ENCODE data around the gene NMRK1. TPM values are rescaled to one million over a fixed set of nuclear protein-coding genes. Genes with fewer than 3 reads are reported as not detected.

NMRK1 gene
- polyA plus RNA-seq, 1 of the 3 experiments (the other 2 are of a cell fraction): 8.4 TPM

GRCh38 chr9:75027187-75028107, 60.5 kb downstream of the NMRK1 start (continued):
- TF ChIP-seq IRF3 (IDR thresholded peaks at IDR 0.05; ENCODE audit: low read depth, low read length) (no peak), FOXM1 (IDR thresholded peaks at IDR 0.05; ENCODE audit: low read depth) (no peak)

DNA sequence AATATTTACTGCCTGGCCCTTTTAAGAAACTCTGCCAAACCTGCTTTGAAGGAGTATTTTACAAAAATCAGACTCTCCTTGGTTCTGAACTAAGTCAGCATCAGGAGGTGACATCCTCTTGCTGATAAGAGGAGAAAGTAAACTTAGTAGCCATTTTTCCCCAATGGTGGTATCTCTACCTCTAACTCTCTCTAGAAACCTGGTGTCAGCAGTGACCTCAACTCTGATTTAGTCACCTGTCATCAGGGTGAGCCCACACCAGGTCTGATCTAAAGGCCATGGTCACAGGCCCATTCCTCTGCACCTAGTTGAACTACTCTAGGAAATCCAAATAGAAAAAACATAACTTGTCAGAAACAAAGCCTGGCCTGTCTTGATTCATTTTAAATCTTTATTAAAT, 64.1 kb downstream of the NMRK1 start:
- CTCF ChIA-PET: interaction anchor here (1.5 kb wide), 1 partner anchor 246 kb away, joined by 4 read pairs; no protein-coding TSS in a partner anchor
- Histone ChIP-seq H3K9me3 (no peaks in the 10 kb centered on the region), H3K4me1 (ENCODE audit: control insufficient read depth in 1 of 2, insufficient read depth in 2 of 2, low read depth in 1 of 2, low read length in 1 of 2) (peaks cover 0 to 11% of the 10 kb centered on the region in 2 experiments; a peak in 2 of 4 replicates), H3K4me3 (ENCODE audit: low read depth in 2 of 2, low read length in 1 of 2) (no peak overlapping the region), H3K36me3 (replicated peaks in 1 of 2; ENCODE audit: control insufficient read depth in 1 of 2, insufficient read depth in 2 of 2, low read length in 1 of 2) (peaks cover 0 to 4% of the 10 kb centered on the region in 2 experiments), H3K27me3 (ENCODE audit: insufficient read depth) (no peaks in the 10 kb centered on the region), H3F3A (replicated peaks; ENCODE audit: insufficient read depth) (no peaks in the 10 kb centered on the region), H4K20me1 (ENCODE audit: insufficient read depth) (no peaks in the 10 kb centered on the region), H3K9me2 (no peaks in the 10 kb centered on the region), H3K79me2 (ENCODE audit: insufficient read depth) (peaks cover 55% of the 10 kb centered on the region), H3K4me2 (no peak overlapping the region), H3K27ac (ENCODE audit: low read depth in 2 of 2, low read length in 1 of 2) (no peak overlapping the region), H2AFZ (ENCODE audit: low read depth) (no peak overlapping the region), H3K9ac (no peak overlapping the region)
- DNase-seq: no peak
- no peak for TF ChIP-seq RAD21 (IDR thresholded peaks at IDR 0.05; ENCODE audit: low read length)
- TF ChIP-seq, protein P1, sequence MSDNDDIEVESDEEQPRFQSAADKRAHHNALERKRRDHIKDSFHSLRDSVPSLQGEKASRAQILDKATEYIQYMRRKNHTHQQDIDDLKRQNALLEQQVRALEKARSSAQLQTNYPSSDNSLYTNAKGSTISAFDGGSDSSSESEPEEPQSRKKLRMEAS (IDR thresholded peaks at IDR 0.05; ENCODE audit: low read depth): no peak
- TF ChIP-seq, protein P2, sequence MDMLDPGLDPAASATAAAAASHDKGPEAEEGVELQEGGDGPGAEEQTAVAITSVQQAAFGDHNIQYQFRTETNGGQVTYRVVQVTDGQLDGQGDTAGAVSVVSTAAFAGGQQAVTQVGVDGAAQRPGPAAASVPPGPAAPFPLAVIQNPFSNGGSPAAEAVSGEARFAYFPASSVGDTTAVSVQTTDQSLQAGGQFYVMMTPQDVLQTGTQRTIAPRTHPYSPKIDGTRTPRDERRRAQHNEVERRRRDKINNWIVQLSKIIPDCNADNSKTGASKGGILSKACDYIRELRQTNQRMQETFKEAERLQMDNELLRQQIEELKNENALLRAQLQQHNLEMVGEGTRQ (IDR thresholded peaks at IDR 0.05; ENCODE audit: borderline replicate concordance, low read depth, low read length): no peak
- TF ChIP-seq POLR2AphosphoS5 (IDR thresholded peaks at IDR 0.05; ENCODE audit: low read depth, low read length): no peak
- no peak for TF ChIP-seq JUND (IDR thresholded peaks at IDR 0.05)
- no peak for TF ChIP-seq EZH2phosphoT487 (IDR thresholded peaks at IDR 0.05; ENCODE audit: borderline replicate concordance, low read depth)
- no peak for TF ChIP-seq CTCF (IDR thresholded peaks at IDR 0.05)
- POLR2A ChIA-PET: no interaction called here

- Histone ChIP-seq H2AFZ (ENCODE audit: low read depth) (no peak overlapping the region), H3K27ac (ENCODE audit: low read depth in 2 of 2, low read length in 1 of 2) (no peak overlapping the region), H3K9me3 (no peaks in the 10 kb centered on the region), H3K79me2 (ENCODE audit: insufficient read depth) (peaks cover 42% of the 10 kb centered on the region), H3K4me2 (no peak overlapping the region), H3K4me1 (ENCODE audit: control insufficient read depth in 1 of 2, insufficient read depth in 2 of 2, low read depth in 1 of 2, low read length in 1 of 2) (no peaks in the 10 kb centered on the region; a peak in 2 of 4 replicates), H3F3A (replicated peaks; ENCODE audit: insufficient read depth) (no peaks in the 10 kb centered on the region), H3K27me3 (ENCODE audit: insufficient read depth) (no peaks in the 10 kb centered on the region), H4K20me1 (ENCODE audit: insufficient read depth) (no peaks in the 10 kb centered on the region), H3K9ac (no peak overlapping the region), H3K4me3 (ENCODE audit: low read depth in 2 of 2, low read length in 1 of 2) (no peak overlapping the region), H3K36me3 (replicated peaks in 1 of 2; ENCODE audit: control insufficient read depth in 1 of 2, insufficient read depth in 2 of 2, low read length in 1 of 2) (peaks cover 4 to 8% of the 10 kb centered on the region in 2 experiments), H3K9me2 (no peaks in the 10 kb centered on the region)
- CTCF ChIA-PET: no interaction called here
- no peak for TF ChIP-seq PBX3 (IDR thresholded peaks at IDR 0.05)
- no peak for TF ChIP-seq FOXJ3 (CRISPR knock-in tag; IDR thresholded peaks at IDR 0.05)
- TF ChIP-seq JUND (IDR thresholded peaks at IDR 0.05): no peak
- no peak for TF ChIP-seq RAD21 (IDR thresholded peaks at IDR 0.05; ENCODE audit: low read length)
- TF ChIP-seq USF1 (IDR thresholded peaks at IDR 0.05; ENCODE audit: borderline replicate concordance, low read depth): no peak
- TF ChIP-seq CHD2 (IDR thresholded peaks at IDR 0.05; ENCODE audit: low read length, partially characterized antibody): no peak
- TF ChIP-seq NRF1 (IDR thresholded peaks at IDR 0.05; ENCODE audit: low read depth, low read length): no peak
- TF ChIP-seq RCOR1 (IDR thresholded peaks at IDR 0.05; ENCODE audit: low read length): no peak
- no peak for TF ChIP-seq RFX5 (IDR thresholded peaks at IDR 0.05; ENCODE audit: low read length)
- WGBS (ENCODE audit: low lambda C conversion rate): 100% methylated on average over 1 of the region's 1 CpG
- POLR2A ChIA-PET: no interaction called here
- no peak for DNase-seq
Observed at GRCh38 chr9:75019654-75020053, 68.3 kb downstream of the NMRK1 start.
